Gastroesophageal sphincter (tissue), 4 donors: ENCODE data around the gene CPNE1. TPM values are rescaled to one million over a fixed set of nuclear protein-coding genes. Genes with fewer than 3 reads are reported as not detected.

Source experiments
- ATAC-seq: fragments of 150-250 bp; one replicate; pipeline ENCODE4 v1.9.1; 2016; ENCODE audit warnings: mild to moderate bottlenecking, moderate library complexity
- H3K27ac ChIP-seq, 4 donors: fragments of 200-600 bp; sonication (generic) in 3 of 4; 1 replicate in 3 of 4; 2 replicates in 1 of 4; pipeline ENCODE4 v1.5.1; 2016 to 2019
- H3K27me3 ChIP-seq: fragments of 200-600 bp; sonication (generic); one replicate; pipeline ENCODE4 v1.5.1; 2019
- H3K36me3 ChIP-seq, 2 donors: fragments of 200-600 bp; sonication (generic); one replicate each; pipeline ENCODE4 v1.5.1; 2019; ENCODE audit warnings: control low read depth in 1 of 2
- H3K4me1 ChIP-seq, 3 donors: fragments of 200-600 bp; sonication (generic); 1 replicate in 2 of 3; 2 replicates in 1 of 3; pipeline ENCODE4 v1.5.1; 2016 to 2019; ENCODE audit warnings: control low read depth in 2 of 3
- H3K4me3 ChIP-seq, 2 donors: fragments of 200-600 bp; sonication (generic); one replicate each; pipeline ENCODE4 v1.5.1; 2019; ENCODE audit warnings: mild to moderate bottlenecking in 1 of 2, moderate library complexity in 1 of 2
- H3K9me3 ChIP-seq, 3 donors: fragments of 200-600 bp; sonication (generic); one replicate each; pipeline ENCODE4 v1.5.1; 2017 to 2019; ENCODE audit warnings: control low read depth in 2 of 3
- EP300 ChIP-seq: sonication (generic); formaldehyde crosslinking; IDR thresholded peaks from one replicate; pipeline ENCODE4 v1.6.1; 2017; ENCODE audit warnings: antibody characterized with exemption, mild to moderate bottlenecking
- POLR2A ChIP-seq, 2 donors: fragments of 450-650 bp; IDR thresholded peaks; one replicate each; pipeline ENCODE4 v1.6.1; 2017; ENCODE audit warnings: antibody characterized with exemption in 2 of 2, mild to moderate bottlenecking in 2 of 2, moderate library complexity in 1 of 2
- POLR2AphosphoS5 ChIP-seq: sonication (generic); formaldehyde crosslinking; IDR thresholded peaks from one replicate; pipeline ENCODE4 v1.6.1; 2017; ENCODE audit warnings: antibody characterized with exemption
- WGBS, 2 donors: methylation state at CpG; one replicate each; pipeline ENCODE4 v1.1.5; 2018; ENCODE audit warnings: low coverage in 1 of 2; 5-methylcytosine and 5-hydroxymethylcytosine counted together
- total RNA-seq, 4 donors: library from RNA; depleted of rRNA; stranded (reverse); fragments of >200 nt; gene quantifications; one replicate each; pipeline ENCODE4 v1.1.0, GENCODE V29; 2016
- TF ChIP-seq, protein P1 (sequence below), 4 experiments: fragments of 200-600 bp in 2 of 4; fragments of 450-650 bp in 2 of 4; sonication (generic) in 1 of 4; IDR thresholded peaks; one replicate each; pipeline ENCODE4 v1.5.1; 2017 to 2019; ENCODE audit warnings: antibody characterized with exemption in 4 of 4, mild to moderate bottlenecking in 2 of 4, moderate library complexity in 2 of 4

CPNE1 gene
- total RNA-seq, 4 donors from 2014 or later, result 43.8 to 131 (median 95.2) TPM

DNA sequence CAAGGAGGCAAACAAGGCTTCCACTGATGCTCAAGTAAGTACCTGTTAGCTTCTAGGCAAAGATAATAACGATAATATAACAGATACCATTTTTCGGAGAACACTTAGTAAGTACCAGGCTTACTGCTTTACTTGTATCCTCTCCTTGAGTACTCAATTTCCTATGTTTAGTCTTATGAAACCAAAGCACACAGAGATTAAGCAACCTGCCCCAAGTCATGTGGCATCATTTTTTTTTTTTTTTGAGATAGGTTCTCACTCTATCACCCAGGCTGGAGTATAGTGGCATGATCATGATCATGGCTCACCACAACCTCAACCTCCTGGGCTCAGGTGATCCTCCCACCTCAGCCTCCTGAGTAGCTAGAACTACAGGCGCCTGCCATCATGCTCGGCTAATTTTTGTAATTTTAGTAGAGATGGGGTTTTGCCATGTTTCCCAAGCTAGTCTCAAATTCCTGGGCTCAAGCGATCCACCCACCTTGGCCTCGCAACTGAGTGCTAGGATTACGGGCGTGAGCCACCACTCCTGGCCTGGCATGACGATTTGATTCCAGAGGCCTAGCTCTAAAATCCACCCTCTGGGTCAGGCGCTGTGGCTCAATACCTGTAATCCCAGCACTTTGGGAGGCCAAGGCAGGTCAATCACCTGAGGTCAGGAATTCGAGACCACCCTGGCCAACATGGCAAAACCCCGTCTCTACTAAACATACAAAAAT is 35.1 kb downstream of the CPNE1 start:
- 82 to 100% methylated on average over 3 of the region's 12 CpGs for WGBS, 2 donors
- ATAC-seq, result no peak

DNA sequence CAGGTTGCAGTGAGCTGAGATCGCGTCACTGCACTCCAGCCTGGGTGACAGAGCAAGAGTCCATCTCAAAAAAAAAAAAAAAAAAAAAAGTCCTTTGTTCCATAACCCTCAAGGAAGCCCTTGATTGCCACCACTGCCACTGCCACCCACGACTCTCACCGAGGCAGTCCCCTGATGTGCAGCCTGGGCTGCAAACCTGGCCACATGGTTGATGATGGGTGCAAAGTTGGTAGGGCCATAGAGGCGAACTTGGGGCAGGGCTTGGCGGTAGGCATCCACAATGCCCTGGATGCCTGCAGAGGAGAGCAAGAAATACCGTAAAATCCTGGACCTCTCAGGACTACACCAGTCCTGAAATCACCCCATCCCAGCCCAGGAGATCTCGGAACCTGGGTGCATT is 37.6 kb downstream of the CPNE1 start:
- H3K36me3 ChIP-seq, result peaks cover 0 to 80% of the 10 kb centered on the region in 2 donors
- TF ChIP-seq POLR2AphosphoS5, result no peak
- 100% methylated on average over 2 of the region's 8 CpGs for WGBS, 2 donors

More for the DNA sequence above, 35.1 kb downstream of the CPNE1 start:
- no peak overlapping the region for H3K4me3 ChIP-seq
- no peaks in the 10 kb centered on the region for H3K9me3 ChIP-seq
- TF ChIP-seq POLR2AphosphoS5, result no peak
- TF ChIP-seq EP300, result no peak
- no peak for TF ChIP-seq POLR2A (IDR thresholded peaks at IDR 0.05)
- TF ChIP-seq, protein P1, sequence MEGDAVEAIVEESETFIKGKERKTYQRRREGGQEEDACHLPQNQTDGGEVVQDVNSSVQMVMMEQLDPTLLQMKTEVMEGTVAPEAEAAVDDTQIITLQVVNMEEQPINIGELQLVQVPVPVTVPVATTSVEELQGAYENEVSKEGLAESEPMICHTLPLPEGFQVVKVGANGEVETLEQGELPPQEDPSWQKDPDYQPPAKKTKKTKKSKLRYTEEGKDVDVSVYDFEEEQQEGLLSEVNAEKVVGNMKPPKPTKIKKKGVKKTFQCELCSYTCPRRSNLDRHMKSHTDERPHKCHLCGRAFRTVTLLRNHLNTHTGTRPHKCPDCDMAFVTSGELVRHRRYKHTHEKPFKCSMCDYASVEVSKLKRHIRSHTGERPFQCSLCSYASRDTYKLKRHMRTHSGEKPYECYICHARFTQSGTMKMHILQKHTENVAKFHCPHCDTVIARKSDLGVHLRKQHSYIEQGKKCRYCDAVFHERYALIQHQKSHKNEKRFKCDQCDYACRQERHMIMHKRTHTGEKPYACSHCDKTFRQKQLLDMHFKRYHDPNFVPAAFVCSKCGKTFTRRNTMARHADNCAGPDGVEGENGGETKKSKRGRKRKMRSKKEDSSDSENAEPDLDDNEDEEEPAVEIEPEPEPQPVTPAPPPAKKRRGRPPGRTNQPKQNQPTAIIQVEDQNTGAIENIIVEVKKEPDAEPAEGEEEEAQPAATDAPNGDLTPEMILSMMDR (IDR thresholded peaks at IDR 0.05), result no peak
- no peaks in the 10 kb centered on the region for H3K4me1 ChIP-seq
- H3K27me3 ChIP-seq, result no peaks in the 10 kb centered on the region
- peaks cover 0 to 80% of the 10 kb centered on the region in 2 donors for H3K36me3 ChIP-seq
- no peak overlapping the region for H3K27ac ChIP-seq

DNA sequence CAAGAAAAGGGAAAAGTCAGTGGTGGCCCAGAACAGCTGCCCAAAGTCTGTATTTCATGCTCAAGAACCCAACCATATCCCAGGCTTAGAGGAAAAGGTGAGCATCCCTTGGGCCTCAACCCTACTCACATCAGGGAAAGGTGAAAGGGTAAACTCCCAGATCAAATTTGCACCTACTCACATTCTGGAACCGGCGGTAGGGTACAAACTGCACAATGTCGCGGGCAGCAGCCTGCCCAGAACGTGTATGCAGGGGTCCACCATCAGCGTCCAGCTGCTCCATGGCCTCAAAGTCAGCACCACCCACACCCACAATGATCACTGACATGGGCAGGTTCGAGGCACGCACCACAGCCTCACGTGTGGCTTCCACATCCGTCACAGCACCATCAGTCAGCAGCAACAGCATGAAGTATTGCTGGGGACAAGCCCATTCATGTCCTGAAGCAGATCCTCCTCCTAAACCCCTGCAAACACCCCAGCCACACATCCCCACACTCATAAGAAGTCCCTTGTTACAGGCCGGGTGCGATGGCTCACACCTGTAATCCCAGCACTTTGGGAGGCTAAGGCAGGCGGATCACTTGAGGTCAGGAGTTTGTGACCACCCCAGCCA is 38.2 kb downstream of the CPNE1 start:
- no peaks in the 10 kb centered on the region for H3K27me3 ChIP-seq
- no peaks in the 10 kb centered on the region for H3K9me3 ChIP-seq
- H3K36me3 ChIP-seq, result peaks cover 0 to 79% of the 10 kb centered on the region in 2 donors
- no peak for ATAC-seq
- H3K4me1 ChIP-seq, result no peaks in the 10 kb centered on the region
- TF ChIP-seq EP300 (no peak), POLR2A (IDR thresholded peaks at IDR 0.05) (no peak), POLR2AphosphoS5 (no peak)
- TF ChIP-seq, protein P1 (IDR thresholded peaks at IDR 0.05), result no peak
- no peak overlapping the region for H3K27ac ChIP-seq
- H3K4me3 ChIP-seq, result no peak overlapping the region
- 80 to 100% methylated on average over 1 to 3 of the region's 13 CpGs for WGBS, 2 donors

More for the DNA sequence above, 37.6 kb downstream of the CPNE1 start:
- no peak for ATAC-seq
- Histone ChIP-seq H3K27me3 (no peaks in the 10 kb centered on the region), H3K27ac (no peak overlapping the region), H3K9me3 (no peaks in the 10 kb centered on the region), H3K4me3 (no peak overlapping the region), H3K4me1 (no peaks in the 10 kb centered on the region)

DNA sequence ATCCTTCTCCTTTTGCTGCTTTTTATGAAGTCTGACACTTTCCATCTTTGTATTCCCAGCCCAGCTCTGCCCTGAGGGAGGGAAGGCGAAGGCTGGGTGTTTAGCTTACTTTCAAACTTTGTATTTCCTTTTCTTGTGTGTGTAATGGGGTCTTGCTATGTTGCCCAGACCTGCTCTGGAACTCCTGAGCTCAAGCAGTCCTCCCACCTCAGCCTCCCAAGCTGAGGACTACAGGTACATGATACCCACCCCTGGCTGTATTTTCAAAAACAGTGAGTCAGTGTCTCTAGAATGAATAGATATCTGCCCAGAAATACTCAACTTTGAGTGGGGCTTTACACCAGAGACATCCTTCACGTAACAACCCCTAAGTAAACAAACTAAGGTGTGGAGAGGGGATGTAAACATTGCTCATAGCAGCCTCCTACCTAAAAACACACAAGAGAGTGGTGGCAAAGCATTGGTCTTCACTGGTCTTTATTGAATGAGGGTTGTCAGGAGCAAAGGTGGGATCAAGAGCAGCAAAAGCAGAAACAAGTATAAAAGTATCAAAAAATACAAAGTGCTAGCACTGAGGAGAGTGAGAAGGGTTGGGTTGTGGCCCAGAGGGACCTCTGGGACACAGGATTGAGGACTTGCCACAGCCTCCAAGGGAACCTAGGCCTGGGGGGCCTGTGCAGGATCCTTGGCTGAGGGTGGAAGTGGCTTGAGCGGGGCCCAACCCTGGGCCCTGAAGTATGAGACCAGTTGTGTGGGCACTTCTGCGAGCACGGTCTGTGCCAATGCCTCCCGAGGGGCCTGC is 38.9 kb downstream of the CPNE1 start:
- H3K27me3 ChIP-seq, result no peaks in the 10 kb centered on the region
- TF ChIP-seq POLR2AphosphoS5, result no peak
- no peak for TF ChIP-seq EP300
- TF ChIP-seq POLR2A (IDR thresholded peaks at IDR 0.05), result no peak
- TF ChIP-seq, protein P1 (IDR thresholded peaks at IDR 0.05), result no peak
- H3K27ac ChIP-seq, result no peak overlapping the region
- peaks cover 0 to 78% of the 10 kb centered on the region in 2 donors for H3K36me3 ChIP-seq
- no peak overlapping the region for H3K4me3 ChIP-seq
- no peaks in the 10 kb centered on the region for H3K4me1 ChIP-seq
- WGBS, 2 donors, result 92 to 100% methylated on average over 1 to 4 of the region's 6 CpGs
- no peak for ATAC-seq
- no peaks in the 10 kb centered on the region for H3K9me3 ChIP-seq

DNA sequence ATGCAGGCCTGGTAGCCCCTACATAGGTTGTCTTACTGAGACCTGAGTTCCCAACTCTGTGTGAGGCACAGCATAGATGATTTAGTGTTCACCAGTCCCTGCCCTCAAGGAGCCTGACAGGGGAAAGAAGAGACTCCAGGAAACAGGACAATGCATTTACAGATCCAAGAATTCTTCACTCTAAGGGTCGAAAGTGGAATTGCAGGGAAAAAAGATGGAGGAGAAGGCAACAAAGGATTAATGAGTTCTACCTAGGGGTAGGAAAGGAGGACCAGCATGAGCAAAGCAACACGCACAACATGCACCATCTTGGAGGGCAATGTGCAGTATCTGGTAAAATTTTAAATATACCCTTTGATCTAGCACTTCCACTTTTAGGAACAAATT is 43.1 kb downstream of the CPNE1 start:
- Histone ChIP-seq H3K27me3 (no peaks in the 10 kb centered on the region), H3K4me3 (no peak overlapping the region), H3K9me3 (no peaks in the 10 kb centered on the region), H3K36me3 (peaks cover 0 to 37% of the 10 kb centered on the region in 2 donors), H3K4me1 (peaks cover 0 to 35% (median 22%) of the 10 kb centered on the region in 3 donors), H3K27ac (no peak overlapping the region)
- TF ChIP-seq EP300 (no peak), POLR2A (IDR thresholded peaks at IDR 0.05) (no peak), POLR2AphosphoS5 (no peak)
- TF ChIP-seq, protein P1 (IDR thresholded peaks at IDR 0.05), result no peak
- ATAC-seq, result no peak
- 74 to 96% methylated on average over 2 of the region's 2 CpGs for WGBS, 2 donors
